VCaP (cell line): ENCODE results near the gene ERC1.
A peak's percentile ranks its signal among the peaks of the same experiment; 100 is the strongest.
"Not testable (repeated sequence)": the region's sequence is repeated elsewhere in the genome, so short reads cannot be mapped to it uniquely, and the experiment has no call there.

Source experiments
- H3K27ac ChIP-seq: fragments of 450-650 bp; 2 replicates; pipeline ENCODE4 v1.5.1; 2017
- TF ChIP-seq, protein P1 (sequence below): fragments of 450-650 bp; conservative IDR thresholded peaks from 2 replicates; pipeline ENCODE4 v1.5.1; 2017; ENCODE audit warnings: mild to moderate bottlenecking, moderate library complexity

Gene ERC1

DNA sequence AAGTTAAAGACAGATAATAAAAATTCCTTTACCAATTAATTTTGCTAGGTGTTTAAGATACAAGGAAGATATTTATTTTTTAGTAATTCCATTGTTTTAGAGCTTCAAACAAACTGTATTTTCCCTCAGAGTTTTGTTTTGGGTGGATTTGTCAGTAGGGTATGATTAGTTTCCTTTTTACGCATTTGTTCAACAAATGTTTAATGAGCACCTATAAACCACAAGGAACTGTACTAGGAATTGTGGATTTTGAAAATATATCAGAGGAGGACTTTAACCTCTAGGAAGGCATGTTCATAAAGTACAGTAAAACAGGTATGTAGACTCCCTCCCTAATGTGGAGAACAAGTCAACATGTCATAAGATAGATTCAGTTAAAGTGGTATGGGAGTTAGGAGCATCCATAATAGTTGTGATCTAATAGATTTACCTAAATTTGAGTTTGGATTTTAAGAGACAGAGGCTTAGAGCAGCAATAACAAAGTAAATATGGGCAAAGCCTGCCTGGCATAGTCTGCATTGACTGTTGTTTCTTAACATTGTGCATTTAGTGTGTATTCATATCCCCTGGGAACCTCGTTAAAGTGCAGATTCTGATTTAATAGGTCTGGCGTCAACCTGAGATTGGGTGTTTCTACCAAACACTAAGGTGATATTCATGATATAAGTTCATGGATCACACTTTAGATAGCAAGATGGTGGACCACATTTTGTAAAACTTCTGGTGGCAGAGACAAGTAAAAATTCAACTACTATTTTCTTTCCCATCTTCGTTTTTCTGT is 232.0 kb downstream of the ERC1 start:
- TF ChIP-seq, protein P1, sequence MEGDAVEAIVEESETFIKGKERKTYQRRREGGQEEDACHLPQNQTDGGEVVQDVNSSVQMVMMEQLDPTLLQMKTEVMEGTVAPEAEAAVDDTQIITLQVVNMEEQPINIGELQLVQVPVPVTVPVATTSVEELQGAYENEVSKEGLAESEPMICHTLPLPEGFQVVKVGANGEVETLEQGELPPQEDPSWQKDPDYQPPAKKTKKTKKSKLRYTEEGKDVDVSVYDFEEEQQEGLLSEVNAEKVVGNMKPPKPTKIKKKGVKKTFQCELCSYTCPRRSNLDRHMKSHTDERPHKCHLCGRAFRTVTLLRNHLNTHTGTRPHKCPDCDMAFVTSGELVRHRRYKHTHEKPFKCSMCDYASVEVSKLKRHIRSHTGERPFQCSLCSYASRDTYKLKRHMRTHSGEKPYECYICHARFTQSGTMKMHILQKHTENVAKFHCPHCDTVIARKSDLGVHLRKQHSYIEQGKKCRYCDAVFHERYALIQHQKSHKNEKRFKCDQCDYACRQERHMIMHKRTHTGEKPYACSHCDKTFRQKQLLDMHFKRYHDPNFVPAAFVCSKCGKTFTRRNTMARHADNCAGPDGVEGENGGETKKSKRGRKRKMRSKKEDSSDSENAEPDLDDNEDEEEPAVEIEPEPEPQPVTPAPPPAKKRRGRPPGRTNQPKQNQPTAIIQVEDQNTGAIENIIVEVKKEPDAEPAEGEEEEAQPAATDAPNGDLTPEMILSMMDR: no peak
- peak overlapping the region; percentile 98 for H3K27ac ChIP-seq

DNA sequence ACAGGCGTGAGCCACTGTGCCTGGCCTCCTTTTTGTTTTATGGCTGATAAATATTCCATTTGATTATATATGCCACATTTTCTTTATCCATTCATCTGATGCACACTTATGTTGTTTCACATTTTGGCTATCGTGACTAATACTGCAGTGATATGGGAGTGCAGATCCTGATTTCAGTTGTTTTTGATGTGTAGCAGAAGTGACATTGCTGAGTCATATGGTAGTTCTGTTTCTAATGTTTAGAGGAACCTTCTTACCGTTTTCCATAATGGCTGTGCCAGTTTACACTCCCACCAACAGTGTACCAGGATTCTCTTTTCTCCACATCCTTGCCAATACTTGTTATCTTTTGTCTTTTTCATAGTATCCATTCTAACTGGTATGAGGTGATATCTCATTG is 235.9 kb downstream of the ERC1 start:
- H3K27ac ChIP-seq: no peak overlapping the region
- TF ChIP-seq, protein P1: no peak

DNA sequence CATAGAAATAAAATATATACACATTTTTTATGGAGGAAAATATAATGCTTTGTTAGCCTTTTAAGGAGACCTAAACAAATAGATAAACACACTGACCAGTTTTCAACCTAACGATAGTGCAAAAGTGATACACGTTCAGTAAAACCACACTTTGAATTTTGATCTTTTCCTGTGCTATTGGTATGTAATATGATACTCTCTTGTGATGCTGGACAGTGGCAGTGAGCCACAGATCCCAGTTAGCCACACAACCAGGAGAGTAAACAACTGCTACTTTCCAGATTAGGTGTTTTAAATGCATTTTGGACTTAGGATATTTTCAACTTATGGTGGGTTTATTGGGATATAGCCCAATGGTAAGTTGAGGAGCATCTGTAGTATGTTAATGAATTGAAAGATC is 243.1 kb downstream of the ERC1 start:
- peak overlapping the region; percentile 33 for H3K27ac ChIP-seq
- TF ChIP-seq, protein P1: no peak

DNA sequence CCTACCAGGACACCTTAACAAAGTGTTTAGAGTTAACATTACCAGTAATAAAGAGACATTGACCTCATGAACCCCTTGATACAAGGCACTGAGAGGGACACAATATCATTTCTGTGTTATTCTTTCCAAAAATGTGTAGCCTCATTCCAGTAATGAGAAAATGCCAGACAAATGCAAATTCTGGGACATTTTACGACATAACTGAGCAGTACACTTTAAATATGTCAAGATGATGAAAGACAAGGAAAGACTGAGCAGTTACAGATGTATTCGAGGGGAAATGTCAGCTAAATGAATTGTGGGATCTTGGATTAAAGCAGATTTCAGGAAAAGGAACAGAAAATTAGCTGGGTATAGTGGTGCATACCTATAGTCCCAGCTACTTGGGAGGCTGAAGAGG is 255.6 kb downstream of the ERC1 start:
- TF ChIP-seq, protein P1: no peak
- no peak overlapping the region for H3K27ac ChIP-seq

DNA sequence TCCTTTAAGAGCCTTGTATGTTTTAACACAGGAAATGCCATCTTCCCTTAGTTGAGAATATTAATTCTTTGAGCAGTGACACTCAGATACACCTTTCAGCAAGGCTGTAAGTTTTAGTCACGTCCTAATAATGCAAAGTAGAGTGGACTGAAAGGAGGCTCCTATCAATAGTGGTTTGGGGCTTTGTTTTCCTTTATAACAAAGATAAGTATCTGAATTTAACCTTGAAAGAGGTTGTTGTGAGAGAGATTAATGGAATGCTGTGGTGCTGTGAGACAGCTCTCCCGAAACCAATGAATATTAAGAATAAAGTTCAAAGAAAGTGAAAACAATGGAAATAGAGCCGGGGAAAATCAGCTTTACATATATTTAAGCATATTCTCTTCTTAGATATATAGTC is 259.6 kb downstream of the ERC1 start:
- TF ChIP-seq, protein P1: no peak
- peak overlapping the region; percentile 74 for H3K27ac ChIP-seq

DNA sequence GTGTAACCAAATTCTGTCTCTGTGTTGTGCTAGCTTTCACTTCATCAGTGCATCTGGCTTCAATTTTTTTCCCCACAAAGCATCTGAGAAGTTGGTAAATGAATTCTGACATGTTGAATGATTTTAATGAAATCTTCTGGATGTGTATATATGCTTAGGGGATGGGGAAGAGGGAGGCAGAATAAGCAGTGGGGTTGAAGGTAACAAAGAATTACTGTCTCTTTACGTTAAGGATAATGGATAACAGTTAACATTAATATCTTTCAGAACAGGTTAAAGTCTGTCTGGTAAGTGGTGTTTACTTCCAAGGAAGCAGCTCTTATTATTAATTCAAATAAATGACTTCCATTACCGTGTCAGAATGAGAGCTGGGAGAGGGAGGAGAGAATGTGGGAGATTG is 261.7 kb downstream of the ERC1 start:
- TF ChIP-seq, protein P1: no peak
- peak overlapping the region; percentile 74 for H3K27ac ChIP-seq

DNA sequence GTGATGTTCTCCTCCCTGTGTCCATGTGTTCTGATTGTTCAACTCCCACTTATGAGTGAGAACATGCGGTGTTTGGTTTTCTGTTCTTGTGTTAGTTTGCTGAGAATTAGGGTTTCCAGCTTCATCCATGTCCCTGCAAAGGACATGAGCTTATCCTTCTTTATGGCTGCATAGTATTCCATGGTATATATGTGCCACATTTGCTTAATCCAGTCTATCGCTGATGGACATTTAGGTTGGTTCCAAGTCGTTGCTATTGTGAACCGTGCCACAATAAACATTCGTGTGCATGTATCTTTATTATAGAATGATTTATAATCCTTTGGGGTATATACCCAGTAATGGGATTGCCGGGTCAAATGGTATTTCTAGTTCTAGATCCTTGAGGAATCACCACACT is 264.1 kb downstream of the ERC1 start:
- H3K27ac ChIP-seq: not testable (repeated sequence)

DNA sequence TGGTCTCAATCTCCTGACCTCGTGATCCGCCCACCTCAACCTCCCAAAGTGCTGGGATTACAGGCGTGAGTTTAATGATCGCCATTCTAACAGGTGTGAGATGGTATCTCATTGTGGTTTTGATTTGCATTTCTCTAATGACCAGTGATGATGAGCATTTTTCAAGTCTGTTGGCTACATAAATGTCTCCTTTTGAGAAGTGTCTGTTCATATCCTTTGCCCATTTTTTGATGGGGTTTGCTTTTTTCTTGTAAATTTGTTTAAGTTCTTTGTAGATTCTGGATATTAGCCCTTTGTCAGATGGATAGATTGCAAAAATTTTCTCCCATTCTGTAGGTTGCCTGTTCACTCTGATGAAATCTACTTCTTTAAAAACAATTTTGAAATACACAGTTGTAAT is 264.8 kb downstream of the ERC1 start:
- not testable (repeated sequence) for H3K27ac ChIP-seq
